K562 (cell line): ENCODE measurements around the gene NINL. TPM values are rescaled to one million over a fixed set of nuclear protein-coding genes. Genes with fewer than 3 reads are reported as not detected.

Experiments used
- ATAC-seq: fragments of 200-7000 bp; cut with Tn5 transposase; 3 replicates; pipeline ENCODE4 v1.9.1; 2020; ENCODE audit warnings: moderate library complexity
- BruUV-seq: library from RNA; stranded (reverse); fragments of 400-500 nt; replicated peaks from 2 replicates; lab custom pipeline; 2021; lab: Mats Ljungman, UMichigan
- CTCF ChIA-PET: fragments of 300-600 bp; formaldehyde crosslinking; extraction: SDS; loops from one replicate; lab custom pipeline; 2021; ENCODE audit warnings: low intra/inter-chr PET ratio; lab: Yijun Ruan, JAX
- POLR2A ChIA-PET: fragments of 300-600, 350-650 bp; sonication (Branson Sonifier 250); formaldehyde crosslinking; extraction: SDS; loops from one replicate; lab custom pipeline; 2021; ENCODE audit warnings: antibody characterized with exemption, inconsistent platforms; lab: Yijun Ruan, JAX
- DNase-seq, 4 experiments: peaks; one replicate each; pipeline versions ENCODE4 v3.0.0 to v3.0.0-alpha.2; 2011 to 2018; ENCODE audit warnings: low spot score in 3 of 4, mixed read lengths in 3 of 4; ENCODE audit errors: extremely low read depth in 1 of 4
- FAIRE-seq: peaks from 2 replicates; lab custom pipeline; 2011; peaks lifted over from hg19 to GRCh38; lab: Jason Lieb, UNC
- H2AFZ ChIP-seq: 2 replicates; pipeline ENCODE4 v1.6.0; 2011; ENCODE audit warnings: low read depth, low read length, control low read depth, inconsistent platforms
- H3K27ac ChIP-seq: fragments of 200-600 bp; 3 replicates; pipeline ENCODE4 v1.8.0; 2011; ENCODE audit warnings: low read depth, mild to moderate bottlenecking, control low read depth, inconsistent platforms, low read length, moderate library complexity, mixed read lengths; ENCODE audit errors: extremely low read depth
- H3K27me3 ChIP-seq, 2 experiments: fragments of 300-600 bp in 1 of 2; 2 replicates in 1 of 2; 3 replicates in 1 of 2; pipeline versions ENCODE4 v1.6.0 to v1.8.0; 2011; ENCODE audit warnings: inconsistent platforms in 2 of 2, low read length in 2 of 2, mild to moderate bottlenecking in 1 of 2, mixed read lengths in 1 of 2, moderate library complexity in 1 of 2; ENCODE audit not compliant: control insufficient read depth in 2 of 2, insufficient read depth in 2 of 2
- H3K36me3 ChIP-seq: fragments of 300-600 bp; 3 replicates; pipeline ENCODE4 v1.8.0; 2011; ENCODE audit warnings: mild to moderate bottlenecking, low read length, inconsistent platforms; ENCODE audit not compliant: control insufficient read depth, insufficient read depth
- H3K4me1 ChIP-seq, 2 experiments: fragments of 200-600 bp in 1 of 2; replicated peaks in 1 of 2; 2 replicates in 1 of 2; 3 replicates in 1 of 2; pipeline versions ENCODE4 v1.5.1 to v1.8.0; 2011; ENCODE audit warnings: inconsistent platforms in 2 of 2, low read length in 2 of 2, mild to moderate bottlenecking in 1 of 2, mixed read lengths in 1 of 2, moderate library complexity in 1 of 2; ENCODE audit not compliant: control insufficient read depth in 2 of 2, insufficient read depth in 2 of 2
- H3K4me2 ChIP-seq: 2 replicates; pipeline ENCODE4 v1.6.1; 2011; ENCODE audit warnings: low read length, control low read depth, inconsistent platforms, mixed read lengths; ENCODE audit not compliant: insufficient read depth
- H3K4me3 ChIP-seq: fragments of 200-600 bp; sonication (generic), shearing (Covaris generic); 2 replicates; pipeline ENCODE4 v1.5.1; 2016; ENCODE audit warnings: control low read depth, inconsistent platforms
- H3K79me2 ChIP-seq: fragments of 200-600 bp; 3 replicates; pipeline ENCODE4 v1.8.0; 2011; ENCODE audit warnings: low read length, inconsistent platforms; ENCODE audit not compliant: control insufficient read depth, insufficient read depth
- H3K9ac ChIP-seq, 2 experiments: 2 replicates each; pipeline versions ENCODE4 v1.6.0 to v1.6.1; 2011; ENCODE audit warnings: low read depth in 2 of 2, low read length in 2 of 2, control low read depth in 1 of 2, inconsistent platforms in 1 of 2, mild to moderate bottlenecking in 1 of 2, mixed read lengths in 1 of 2; ENCODE audit not compliant: insufficient read depth in 1 of 2
- H3K9me1 ChIP-seq: one replicate; pipeline ENCODE4 v1.6.0; 2011; ENCODE audit warnings: inconsistent platforms, mild to moderate bottlenecking, low read length, moderate library complexity; ENCODE audit not compliant: control insufficient read depth, insufficient read depth
- H3K9me3 ChIP-seq: replicated peaks from 2 replicates; pipeline ENCODE4 v1.5.1; 2011; ENCODE audit warnings: low read depth, low read length, inconsistent platforms; ENCODE audit not compliant: control insufficient read depth, insufficient read depth
- H4K20me1 ChIP-seq: replicated peaks from 2 replicates; pipeline ENCODE4 v1.6.1; 2011; ENCODE audit warnings: low read length, inconsistent platforms, mixed read lengths; ENCODE audit not compliant: control insufficient read depth, insufficient read depth
- CAMTA2 ChIP-seq: fragments of 250-450 bp; sonication (Bioruptor Pico); conservative IDR thresholded peaks from 2 replicates; pipeline ENCODE4 v1.5.1; 2022
- EHMT2 ChIP-seq: fragments of 450-650 bp; IDR thresholded peaks from 2 replicates; pipeline ENCODE4 v1.6.1; 2018; ENCODE audit warnings: antibody characterized with exemption
- KAT2B ChIP-seq: IDR thresholded peaks from one replicate; pipeline ENCODE4 v1.6.1; 2012; ENCODE audit warnings: low read depth, mild to moderate bottlenecking, control low read depth, inconsistent platforms, low read length, moderate library complexity
- L3MBTL2 ChIP-seq: fragments of 450-650 bp; IDR thresholded peaks from 2 replicates; pipeline ENCODE4 v1.6.1; 2016; ENCODE audit warnings: mild to moderate bottlenecking, moderate library complexity
- NR3C1 ChIP-seq: sonication (generic); formaldehyde crosslinking; IDR thresholded peaks from 2 replicates; pipeline ENCODE4 v1.8.1; 2022; ENCODE audit warnings: missing genetic modification reagents
- PHB ChIP-seq: fragments of 250-450 bp; sonication (Bioruptor Pico); IDR thresholded peaks from 2 replicates; pipeline ENCODE4 v1.5.0; 2021
- PHF20 ChIP-seq: fragments of 450-650 bp; IDR thresholded peaks from 2 replicates; pipeline ENCODE4 v1.6.1; 2018; ENCODE audit not compliant: partially characterized antibody
- SP2 ChIP-seq: IDR thresholded peaks from 2 replicates; pipeline ENCODE4 v1.6.1; 2011; ENCODE audit warnings: mild to moderate bottlenecking, low read depth, low read length, moderate library complexity; ENCODE audit not compliant: poor library complexity, severe bottlenecking; ENCODE audit errors: extremely low read depth
- TCFL5 ChIP-seq: fragments of 250-450 bp; sonication (Bioruptor Pico); conservative IDR thresholded peaks from 2 replicates; pipeline ENCODE4 v1.6.1; 2021; ENCODE audit warnings: mild to moderate bottlenecking, moderate library complexity, matching md5 sums
- ZBTB11 ChIP-seq, 3 experiments: fragments of 200-800 bp in 1 of 3; fragments of 250-450 bp in 1 of 3; fragments of 450-650 bp in 1 of 3; sonication (Bioruptor Pico) in 1 of 3; sonication (Bioruptor generic) in 1 of 3; formaldehyde crosslinking in 1 of 3; IDR thresholded peaks; 2 replicates each; pipeline versions ENCODE4 v1.6.1 to v1.8.0; 2016 to 2022; ENCODE audit warnings: mild to moderate bottlenecking in 2 of 3, missing genetic modification characterization in 2 of 3, missing compliant biosample characterization in 1 of 3, moderate library complexity in 1 of 3
- ZNF274 ChIP-seq: IDR thresholded peaks from 2 replicates; pipeline ENCODE4 v1.6.1; 2011; ENCODE audit warnings: low read depth, mild to moderate bottlenecking, low read length, moderate library complexity, borderline replicate concordance
- WGBS: fragments of 100-300 bp; shearing (Covaris generic); methylation state at CpG from one replicate; pipeline ENCODE4 v1.1.6; 2016; ENCODE audit warnings: low coverage, mixed read lengths; ENCODE audit not compliant: insufficient coverage; ENCODE audit errors: missing lambda C conversion rate; 5-methylcytosine and 5-hydroxymethylcytosine counted together
- in situ Hi-C: fragments of 300-500 bp; cut with MboI; formaldehyde crosslinking; loops from 4 replicates; pipeline ENCODE4 v1.15.0; 2018; ENCODE audit warnings: inconsistent platforms, mixed read lengths
- intact Hi-C: fragments of 100-400 bp; cut with micrococcal nuclease; formaldehyde crosslinking; loops from 2 replicates; pipeline ENCODE4 v1.14.2; 2022
- polyA plus RNA-seq, 8 experiments: library from polyadenylated mRNA; depleted of rRNA in 4 of 8; stranded (reverse) in 5 of 8; unstranded in 3 of 8; fragments of >200 nt; fragmentation: Nextera tagmentation in 2 of 8; fragmentation: Illumina TruSeq in 1 of 8; extraction: Ambion mirVana in 2 of 8; extraction: Trizol in 1 of 8; gene quantifications; 2 replicates each; pipeline versions ENCODE4 v1.2.1 to v1.2.3, GENCODE V29; 2011 to 2014; ENCODE audit warnings: inconsistent platforms in 1 of 8, missing spikeins in 1 of 8
- total RNA-seq, 7 experiments: library from RNA; depleted of rRNA in 6 of 7; stranded (reverse); fragments of >200 nt in 6 of 7; fragmentation: Illumina TruSeq in 2 of 7; extraction: Trizol in 2 of 7; gene quantifications; 2 replicates each; pipeline versions ENCODE4 v1.2.1 to v1.2.3, GENCODE V29; 2011 to 2021; ENCODE audit warnings: low replicate concordance in 1 of 7

Gene NINL
- total and polyA plus RNA-seq, 9 of the 15 experiments (the other 6 are each of a cell fraction or from before 2014, with no cell fraction given), result 0.03 to 0.22 (median 0.05) TPM; not detected in 5

GRCh38 chr20:25493137-25493536 lies 92.2 kb downstream of the NINL start:
- H3K27me3 ChIP-seq, result peaks cover 0 to 62% of the 10 kb centered on the region in 2 experiments; a peak in 3 of 5 replicates
- ATAC-seq (no peak), FAIRE-seq (no peak), DNase-seq (no peak)
- H3K4me2 ChIP-seq, result no peak overlapping the region
- no peak overlapping the region for H3K4me3 ChIP-seq
- CTCF ChIA-PET, result no interaction called here
- no peaks in the 10 kb centered on the region for H4K20me1 ChIP-seq
- no peak overlapping the region for H3K9ac ChIP-seq
- BruUV-seq, result no TSS peak
- in situ Hi-C loops, result no loop called here
- H3K27ac ChIP-seq, result no peak overlapping the region
- 11% methylated on average over 7 of the region's 10 CpGs for WGBS
- POLR2A ChIA-PET, result no interaction called here
- TF ChIP-seq L3MBTL2 (no peak), CAMTA2 (CRISPR knock-in tag) (no peak), ZBTB11 (CRISPR knock-in tag; IDR thresholded peaks at IDR 0.05) (no peak), KAT2B (no peak), EHMT2 (no peak), NR3C1 (CRISPR knock-in tag) (no peak), TCFL5 (CRISPR knock-in tag) (no peak), ZNF274 (no peak), SP2 (no peak), PHF20 (no peak), PHB (CRISPR knock-in tag) (no peak)
- TF ChIP-seq, all 486 proteins: peak for 0
- no peak overlapping the region for H2AFZ ChIP-seq
- no peaks in the 10 kb centered on the region for H3K79me2 ChIP-seq
- no peaks in the 10 kb centered on the region for H3K9me3 ChIP-seq
- H3K9me1 ChIP-seq, result no peaks in the 10 kb centered on the region
- 0 out of 5 replicates have a peak, but pooled peaks cover 0 to 3% of the 10 kb centered on the region in 2 experiments for H3K4me1 ChIP-seq
- H3K36me3 ChIP-seq, result no peaks in the 10 kb centered on the region
- intact Hi-C loops, result no loop called here
